Measurements from ENCODE around the gene TEAD1. TPM values are rescaled to one million over a fixed set of nuclear protein-coding genes. Genes with fewer than 3 reads are reported as not detected.

Gene TEAD1
- polyA plus RNA-seq, 1 experiment: 113 TPM

GRCh38 chr11:12914400-12914912 is 240.2 kb downstream of the TEAD1 start:
- no peak for DNase-seq (ENCODE audit: low read depth, low spot score)
- Histone ChIP-seq H3K27me3 (ENCODE audit: control insufficient read depth, insufficient read depth, low read length) (no peaks in the 10 kb centered on the region), H3K27ac (ENCODE audit: low read depth, low read length) (no peak overlapping the region), H3K9me3 (ENCODE audit: control insufficient read depth, insufficient read depth, low read length) (no peaks in the 10 kb centered on the region), H3K4me3 (ENCODE audit: low read depth, low read length) (no peak overlapping the region)
- ChIA-PET POLR2A (interaction anchor here (1.0 kb wide), 1 partner anchor 594 kb away, joined by 3 read pairs; no protein-coding TSS in a partner anchor), CTCF (interaction anchor here (0.5 to 2.2 kb wide), 25 partner anchors 9 to 626 kb away, joined by 3 to 21 read pairs (median 4); no protein-coding TSS in a partner anchor)
- TF ChIP-seq CTCF (IDR thresholded peaks at IDR 0.05; ENCODE audit: low read depth, low read length): peak; percentile 73

GRCh38 chr11:12915093-12915492 is 240.9 kb downstream of the TEAD1 start:
- no peak for TF ChIP-seq CTCF (IDR thresholded peaks at IDR 0.05; ENCODE audit: low read depth, low read length)
- no peaks in the 10 kb centered on the region for H3K27me3 ChIP-seq (ENCODE audit: control insufficient read depth, insufficient read depth, low read length)
- no peak for DNase-seq (ENCODE audit: low read depth, low spot score)
- H3K4me3 ChIP-seq (ENCODE audit: low read depth, low read length): no peak overlapping the region
- ChIA-PET POLR2A (interaction anchor here (1.0 kb wide), 1 partner anchor 595 kb away, joined by 3 read pairs; no protein-coding TSS in a partner anchor), CTCF (interaction anchor here (0.6 to 2.2 kb wide), 14 partner anchors 10 to 603 kb away, joined by 3 to 21 read pairs (median 4); no protein-coding TSS in a partner anchor)
- no peaks in the 10 kb centered on the region for H3K9me3 ChIP-seq (ENCODE audit: control insufficient read depth, insufficient read depth, low read length)
- H3K27ac ChIP-seq (ENCODE audit: low read depth, low read length): no peak overlapping the region

GRCh38 chr11:12917822-12918221 is 243.6 kb downstream of the TEAD1 start:
- Histone ChIP-seq H3K27me3 (ENCODE audit: control insufficient read depth, insufficient read depth, low read length) (no peaks in the 10 kb centered on the region), H3K4me3 (ENCODE audit: low read depth, low read length) (no peak overlapping the region), H3K27ac (ENCODE audit: low read depth, low read length) (no peak overlapping the region), H3K9me3 (ENCODE audit: control insufficient read depth, insufficient read depth, low read length) (no peaks in the 10 kb centered on the region)
- POLR2A ChIA-PET: no interaction called here
- TF ChIP-seq CTCF (IDR thresholded peaks at IDR 0.05; ENCODE audit: low read depth, low read length): no peak
- DNase-seq (ENCODE audit: low read depth, low spot score): no peak
- CTCF ChIA-PET: interaction anchor here (1.3 kb wide), 1 partner anchor 629 kb away, joined by 4 read pairs; no protein-coding TSS in a partner anchor

- Histone ChIP-seq H3K4me3 (ENCODE audit: low read depth, low read length) (no peak overlapping the region), H3K27ac (ENCODE audit: low read depth, low read length) (no peak overlapping the region), H3K9me3 (ENCODE audit: control insufficient read depth, insufficient read depth, low read length) (no peaks in the 10 kb centered on the region), H3K27me3 (ENCODE audit: control insufficient read depth, insufficient read depth, low read length) (no peaks in the 10 kb centered on the region)
- POLR2A ChIA-PET: no interaction called here
- CTCF ChIA-PET: interaction anchor here (1.3 kb wide), 1 partner anchor 588 kb away, joined by 4 read pairs; no protein-coding TSS in a partner anchor
- TF ChIP-seq CTCF (IDR thresholded peaks at IDR 0.05; ENCODE audit: low read depth, low read length): no peak
- no peak for DNase-seq (ENCODE audit: low read depth, low spot score)
These were observed 244.4 kb downstream of the TEAD1 start for GRCh38 chr11:12918667-12919066.

GRCh38 chr11:12922418-12922817 is 248.2 kb downstream of the TEAD1 start:
- Histone ChIP-seq H3K27me3 (ENCODE audit: control insufficient read depth, insufficient read depth, low read length) (no peaks in the 10 kb centered on the region), H3K9me3 (ENCODE audit: control insufficient read depth, insufficient read depth, low read length) (no peaks in the 10 kb centered on the region), H3K27ac (ENCODE audit: low read depth, low read length) (no peak overlapping the region), H3K4me3 (ENCODE audit: low read depth, low read length) (no peak overlapping the region)
- TF ChIP-seq CTCF (IDR thresholded peaks at IDR 0.05; ENCODE audit: low read depth, low read length): no peak
- POLR2A ChIA-PET: no interaction called here
- CTCF ChIA-PET: interaction anchor here (0.9 to 1.7 kb wide), 3 partner anchors 8 to 591 kb away, joined by 3 to 9 read pairs (median 5); no protein-coding TSS in a partner anchor
- no peak for DNase-seq (ENCODE audit: low read depth, low spot score)

All from AG04450 (cell line).